ENCODE data around the gene ADGRB2.

- TF ChIP-seq CTCF (IDR thresholded peaks at IDR 0.05; ENCODE audit: low read depth, low read length) = no peak
- TF ChIP-seq EZH2phosphoT487 (IDR thresholded peaks at IDR 0.05; ENCODE audit: low read depth) = no peak
Measured at GRCh38 chr1:31803610-31804009, 39.5 kb upstream of the ADGRB2 start.

Measured in OCI-LY3 (cell line).